Measurements from ENCODE around the gene RASL10B. TPM values are rescaled to one million over a fixed set of nuclear protein-coding genes. Genes with fewer than 3 reads are reported as not detected.
"Not testable (repeated sequence)": the region's sequence is repeated elsewhere in the genome, so short reads cannot be mapped to it uniquely, and the experiment has no call there.

RASL10B gene
- total and polyA plus RNA-seq, 9 donors: 2.3 to 14.8 (median 6.6) TPM

DNA sequence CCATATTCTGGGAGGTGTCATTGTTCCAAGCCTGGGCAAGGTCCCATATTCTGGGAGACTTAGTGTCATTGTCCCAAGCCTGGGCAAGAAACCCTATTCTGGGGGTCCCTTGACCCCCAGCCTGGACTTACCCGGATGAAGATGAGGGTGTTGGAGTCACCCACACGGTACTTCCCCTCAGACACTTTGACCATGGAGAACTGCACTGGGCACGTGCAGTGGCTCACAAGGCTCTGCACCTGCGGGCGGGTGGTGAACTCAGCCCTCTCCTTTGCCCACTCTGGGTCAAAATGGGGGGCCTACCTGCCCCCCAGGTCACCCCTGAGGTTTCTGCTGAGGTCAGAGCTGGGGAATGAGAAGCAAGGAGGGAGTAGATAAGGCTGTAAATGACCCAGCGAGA, 17.5 kb downstream of the RASL10B start:
- Histone ChIP-seq H3K4me3 (no peak overlapping the region), H3K4me1 (ENCODE audit: insufficient read depth) (no peaks in the 10 kb centered on the region), H3K9me3 (no peaks in the 10 kb centered on the region), H3K27me3 (no peaks in the 10 kb centered on the region), H3K36me3 (no peaks in the 10 kb centered on the region), H3K27ac (no peak overlapping the region)
- TF ChIP-seq, protein P1, sequence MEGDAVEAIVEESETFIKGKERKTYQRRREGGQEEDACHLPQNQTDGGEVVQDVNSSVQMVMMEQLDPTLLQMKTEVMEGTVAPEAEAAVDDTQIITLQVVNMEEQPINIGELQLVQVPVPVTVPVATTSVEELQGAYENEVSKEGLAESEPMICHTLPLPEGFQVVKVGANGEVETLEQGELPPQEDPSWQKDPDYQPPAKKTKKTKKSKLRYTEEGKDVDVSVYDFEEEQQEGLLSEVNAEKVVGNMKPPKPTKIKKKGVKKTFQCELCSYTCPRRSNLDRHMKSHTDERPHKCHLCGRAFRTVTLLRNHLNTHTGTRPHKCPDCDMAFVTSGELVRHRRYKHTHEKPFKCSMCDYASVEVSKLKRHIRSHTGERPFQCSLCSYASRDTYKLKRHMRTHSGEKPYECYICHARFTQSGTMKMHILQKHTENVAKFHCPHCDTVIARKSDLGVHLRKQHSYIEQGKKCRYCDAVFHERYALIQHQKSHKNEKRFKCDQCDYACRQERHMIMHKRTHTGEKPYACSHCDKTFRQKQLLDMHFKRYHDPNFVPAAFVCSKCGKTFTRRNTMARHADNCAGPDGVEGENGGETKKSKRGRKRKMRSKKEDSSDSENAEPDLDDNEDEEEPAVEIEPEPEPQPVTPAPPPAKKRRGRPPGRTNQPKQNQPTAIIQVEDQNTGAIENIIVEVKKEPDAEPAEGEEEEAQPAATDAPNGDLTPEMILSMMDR (IDR thresholded peaks at IDR 0.05): no peak
- TF ChIP-seq EP300 (IDR thresholded peaks at IDR 0.05): no peak
- TF ChIP-seq POLR2A (IDR thresholded peaks at IDR 0.05): no peak
- intact Hi-C loops (cut with DNase I): loop anchor here (5.0 to 10.0 kb wide), 7 partner anchors 134 to 437 kb away; no protein-coding TSS in a partner anchor
- DNase-seq: no peak
- WGBS, 3 donors: 56 to 71% (median 68%) methylated on average over 6 of the region's 6 CpGs

DNA sequence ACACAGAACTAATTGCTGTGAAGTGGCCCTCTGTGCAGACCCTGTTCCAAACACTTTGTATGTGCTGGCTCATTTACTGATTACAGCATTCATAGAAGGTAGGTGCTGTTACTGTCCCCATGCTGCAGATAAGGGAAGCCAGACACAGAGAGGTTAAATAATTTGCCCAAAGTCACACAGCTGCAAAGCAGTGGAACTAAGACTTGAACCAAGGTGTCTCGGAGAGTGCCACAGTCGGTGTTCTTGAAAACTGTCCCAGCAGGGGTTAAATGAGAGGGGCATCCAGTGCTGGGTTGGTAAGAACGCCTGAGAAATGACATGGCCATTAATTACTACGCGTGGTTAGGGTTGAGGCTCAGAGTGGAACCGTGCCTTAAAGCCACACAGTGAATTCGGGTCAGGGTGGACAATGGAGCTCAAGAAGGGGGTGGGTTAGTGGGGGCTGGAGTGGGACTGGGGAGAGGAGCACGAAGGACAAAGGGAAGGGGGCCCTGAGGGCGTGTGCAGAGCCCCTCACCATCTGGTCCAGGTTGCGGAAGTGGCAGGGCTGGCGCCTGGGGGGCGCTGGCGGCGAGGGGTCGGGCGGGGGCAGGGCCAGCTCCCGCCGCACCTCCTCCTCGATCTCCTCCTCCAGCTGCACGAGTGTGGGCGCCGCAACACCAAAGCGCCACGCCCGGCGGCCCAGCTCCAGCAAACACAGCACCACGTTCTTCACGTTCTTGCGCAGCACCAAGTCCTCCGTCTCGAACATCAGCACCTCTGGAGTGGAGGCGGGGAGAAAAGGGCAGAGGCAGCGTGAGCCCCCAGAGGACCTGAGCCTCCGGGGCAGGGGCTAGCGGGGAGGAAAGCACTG, 18.3 kb downstream of the RASL10B start:
- Histone ChIP-seq H3K36me3 (no peaks in the 10 kb centered on the region), H3K4me3 (no peak overlapping the region), H3K4me1 (ENCODE audit: insufficient read depth) (no peaks in the 10 kb centered on the region), H3K27me3 (no peaks in the 10 kb centered on the region), H3K27ac (no peak overlapping the region), H3K9me3 (no peaks in the 10 kb centered on the region)
- no peak for DNase-seq
- WGBS, 3 donors: 3 to 5% (median 4%) methylated on average over 34 to 35 of the region's 35 CpGs
- TF ChIP-seq, protein P1 (IDR thresholded peaks at IDR 0.05): no peak
- no peak for TF ChIP-seq EP300 (IDR thresholded peaks at IDR 0.05)
- TF ChIP-seq POLR2A (IDR thresholded peaks at IDR 0.05): no peak
- intact Hi-C loops (cut with DNase I): loop anchor here (5.0 to 10.0 kb wide), 7 partner anchors 135 to 437 kb away; no protein-coding TSS in a partner anchor

DNA sequence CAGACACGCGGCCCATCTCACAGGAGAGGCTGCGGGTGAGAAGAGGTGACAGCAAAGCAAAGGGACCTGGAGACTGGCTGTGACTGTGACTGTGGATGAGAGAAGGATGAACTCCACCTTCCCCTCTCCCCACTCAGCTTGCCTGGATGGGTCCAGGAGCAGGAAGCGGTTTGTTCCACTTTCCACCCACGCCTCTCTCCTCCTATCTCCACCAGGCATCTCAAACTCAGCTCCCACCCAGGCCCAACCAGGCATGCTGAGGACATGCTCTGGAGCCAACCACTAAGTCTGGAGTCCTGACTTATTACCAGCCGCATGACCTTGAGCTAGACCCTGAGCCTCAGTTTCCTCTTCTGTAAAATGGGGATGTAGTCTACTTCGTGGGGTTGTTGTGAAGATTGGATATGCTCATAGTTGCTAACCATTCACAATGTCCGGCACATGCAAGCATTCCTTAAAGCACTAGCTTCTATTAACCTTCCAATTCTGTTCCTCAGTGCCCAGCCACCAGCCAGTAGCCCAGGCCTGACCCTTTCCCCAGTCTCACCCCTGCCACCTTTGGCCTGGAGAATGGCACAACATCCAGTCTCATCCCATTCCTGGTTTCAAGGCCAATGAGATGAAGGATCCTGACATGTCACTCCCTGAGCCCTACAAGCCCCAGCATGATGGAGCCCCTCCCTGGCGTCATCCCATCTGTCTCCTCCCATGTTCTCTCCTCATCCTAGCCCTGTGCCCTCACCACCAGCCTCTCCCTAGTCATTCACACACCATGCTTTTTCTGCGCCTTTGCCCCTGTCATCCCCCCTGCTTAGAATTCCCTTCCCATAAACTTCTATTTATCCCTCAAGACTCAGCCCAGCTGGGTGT, 19.3 kb downstream of the RASL10B start:
- H3K4me3 ChIP-seq: no peak overlapping the region
- no peaks in the 10 kb centered on the region for H3K9me3 ChIP-seq
- H3K27ac ChIP-seq: no peak overlapping the region
- no peaks in the 10 kb centered on the region for H3K36me3 ChIP-seq
- intact Hi-C loops (cut with DNase I): no loop called here
- H3K4me1 ChIP-seq (ENCODE audit: insufficient read depth): no peaks in the 10 kb centered on the region
- TF ChIP-seq POLR2A (IDR thresholded peaks at IDR 0.05): no peak
- TF ChIP-seq EP300 (IDR thresholded peaks at IDR 0.05): no peak
- TF ChIP-seq, protein P1 (IDR thresholded peaks at IDR 0.05): no peak
- DNase-seq: no peak
- WGBS, 3 donors: 63 to 69% (median 66%) methylated on average over 10 of the region's 10 CpGs
- H3K27me3 ChIP-seq: no peaks in the 10 kb centered on the region

DNA sequence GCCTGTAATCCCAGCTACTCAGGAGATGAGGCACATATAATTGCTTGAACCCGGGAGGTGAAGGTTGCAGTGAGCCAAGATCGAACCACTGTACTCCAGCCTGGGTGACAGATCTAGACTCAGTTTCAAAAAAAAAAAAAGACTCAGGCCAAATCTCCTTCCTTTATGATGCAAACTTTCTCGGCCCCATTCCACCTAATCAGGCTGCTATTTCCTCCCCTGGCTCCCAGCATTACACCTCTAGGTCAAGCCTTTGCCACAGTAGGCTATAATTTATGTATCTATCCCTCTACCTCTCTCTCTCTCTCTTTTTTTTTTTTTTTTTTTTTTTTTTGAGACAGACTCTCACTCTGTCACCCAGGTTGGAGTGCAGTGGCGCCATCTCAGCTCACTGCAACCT, 20.1 kb downstream of the RASL10B start:
- intact Hi-C loops (cut with DNase I); DNase-seq; H3K27me3 ChIP-seq; H3K27ac ChIP-seq; H3K36me3 ChIP-seq; H3K4me3 ChIP-seq; H3K4me1 ChIP-seq (ENCODE audit: insufficient read depth); H3K9me3 ChIP-seq: not testable (repeated sequence)
- 75 to 79% (median 78%) methylated on average over 4 of the region's 4 CpGs for WGBS, 3 donors
